ENCODE results near the gene BCAN. TPM values are rescaled to one million over a fixed set of nuclear protein-coding genes. Genes with fewer than 3 reads are reported as not detected.
A peak's percentile ranks its signal among the peaks of the same experiment; 100 is the strongest.

Gene BCAN
- total RNA-seq, 1 experiment from 2014 or later: 1.2 TPM

DNA sequence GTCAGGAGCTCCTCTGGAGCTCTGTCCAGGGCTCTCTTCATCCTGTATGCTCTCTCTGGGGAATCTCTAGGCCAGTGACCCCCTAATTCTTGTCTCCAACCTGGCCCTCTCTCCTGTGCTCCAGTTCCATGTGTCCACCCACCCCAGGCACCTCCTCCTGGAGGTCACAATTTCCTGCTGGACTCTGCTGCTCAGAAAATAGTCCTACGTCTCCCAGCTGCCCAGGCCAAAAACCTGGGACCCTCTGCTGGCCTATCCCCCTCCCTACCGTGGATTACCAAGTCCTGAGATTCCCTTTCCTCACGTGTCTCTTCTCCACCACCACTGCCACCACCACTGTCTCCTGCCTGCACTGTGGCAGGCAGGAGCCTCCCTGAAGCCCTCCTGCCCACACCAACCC is 23.6 kb downstream of the BCAN start:
- H2BK5ac ChIP-seq (ENCODE audit: insufficient read length, low read length): no peak overlapping the region

More for the DNA sequence above, 23.6 kb downstream of the BCAN start:
- peaks cover 26% of the 10 kb centered on the region; the same call in 1 of the 2 replicates for H3K4me1 ChIP-seq (ENCODE audit: insufficient read depth, low read length)
- no peak overlapping the region for H4K91ac ChIP-seq (ENCODE audit: insufficient read length, low read depth, low read length)
- H3K18ac ChIP-seq (ENCODE audit: insufficient read length, low read depth, low read length): peak overlapping the region; percentile 1
- H2BK120ac ChIP-seq (ENCODE audit: low read depth, low read length, poor library complexity, severe bottlenecking): no peak overlapping the region
- no peak overlapping the region for H3K56ac ChIP-seq (ENCODE audit: insufficient read length, low read depth, low read length)
- no peak overlapping the region for H2BK12ac ChIP-seq (ENCODE audit: insufficient read length, low read depth, low read length)
- H2BK15ac ChIP-seq (ENCODE audit: low read depth, low read length): no peak overlapping the region
- no peak overlapping the region for H4K5ac ChIP-seq (ENCODE audit: insufficient read length, low read depth, low read length)
- Mint-ChIP-seq H3K36me3 (ENCODE audit: insufficient read depth in 1 of 3, low read depth in 3 of 3) (no peaks in the 10 kb centered on the region; a peak in 2 of 7 replicates), H3K4me3 (no peak overlapping the region; a peak in 1 of 5 replicates), H3K27me3 (ENCODE audit: low read depth) (peaks cover 5% of the 10 kb centered on the region), H3K9me3 (no peaks in the 10 kb centered on the region; a peak in 1 of 5 replicates), H3K27ac (peak overlapping the region; percentile 88 to 96 (median 89); a peak in 6 of 7 replicates), H3K4me1 (peaks cover 93 to 98% of the 10 kb centered on the region in 2 experiments)
- no peak overlapping the region for H2AFZ ChIP-seq (ENCODE audit: low read length)
- H4K8ac ChIP-seq (replicated peaks; ENCODE audit: insufficient read length, low read depth, low read length): no peak overlapping the region
- H3K27ac ChIP-seq (ENCODE audit: insufficient read length, low read depth, low read length): no peak overlapping the region
- H3K9me3 ChIP-seq (ENCODE audit: control insufficient read depth, low read depth, low read length): no peaks in the 10 kb centered on the region
- no peak for DNase-seq
- no peak for TF ChIP-seq CTCF (conservative IDR thresholded peaks at IDR 0.05)
- no peaks in the 10 kb centered on the region for H3K23me2 ChIP-seq (ENCODE audit: insufficient read length, low read depth, low read length, poor library complexity, severe bottlenecking)
- H3K9ac ChIP-seq (ENCODE audit: extremely low read depth, insufficient read length, low read length): no peak overlapping the region
- no peak overlapping the region for H3T11ph ChIP-seq (ENCODE audit: low read length)
- no peak overlapping the region for H2AK5ac ChIP-seq (ENCODE audit: insufficient read length, low read length)
- no peaks in the 10 kb centered on the region for H3K79me2 ChIP-seq (ENCODE audit: insufficient read depth, low read length)
- no peak overlapping the region for H3K4me2 ChIP-seq (ENCODE audit: insufficient read depth, insufficient read length, low read length)
- H3K14ac ChIP-seq (ENCODE audit: insufficient read depth, low read length): no peak overlapping the region; the same call in 1 of the 2 replicates
- H3K27me3 ChIP-seq (ENCODE audit: insufficient read depth, low read length): no peaks in the 10 kb centered on the region
- no CpG with 5 or more reads among the region's 3 CpGs for WGBS (ENCODE audit: extremely low coverage, insufficient read length, low lambda C conversion rate)
- no peak overlapping the region for H3K4ac ChIP-seq (ENCODE audit: low read depth, low read length)
- no peaks in the 10 kb centered on the region for H3K79me1 ChIP-seq (ENCODE audit: insufficient read depth, low read depth, low read length, poor library complexity, severe bottlenecking)
- H4K20me1 ChIP-seq (ENCODE audit: control insufficient read depth, insufficient read depth, insufficient read length): no peaks in the 10 kb centered on the region
- H2BK20ac ChIP-seq (ENCODE audit: low read depth, low read length, poor library complexity, severe bottlenecking): no peak overlapping the region
- H3K23ac ChIP-seq (ENCODE audit: insufficient read length, low read depth, low read length): no peak overlapping the region
